HepG2 (cell line): ENCODE data around the gene RPGRIP1. TPM values are rescaled to one million over a fixed set of nuclear protein-coding genes. Genes with fewer than 3 reads are reported as not detected.

Experiments used
- BHLHE40 ChIP-seq: IDR thresholded peaks from 2 replicates; pipeline ENCODE4 v1.6.1; 2011; ENCODE audit warnings: low read length, improper control_type of control experiment
- CERS6 ChIP-seq: sonication (generic); formaldehyde crosslinking; IDR thresholded peaks from 2 replicates; pipeline ENCODE4 v1.5.0; 2020; ENCODE audit warnings: missing genetic modification reagents
- DPF2 ChIP-seq: sonication (generic); formaldehyde crosslinking; IDR thresholded peaks from 2 replicates; pipeline ENCODE4 v1.4.0; 2020; ENCODE audit warnings: mild to moderate bottlenecking, low read depth, missing genetic modification reagents, borderline replicate concordance
- DR1 ChIP-seq: sonication (generic); formaldehyde crosslinking; IDR thresholded peaks from 2 replicates; pipeline ENCODE4 v1.8.0; 2021; ENCODE audit warnings: mild to moderate bottlenecking, missing genetic modification reagents, inconsistent platforms
- GZF1 ChIP-seq: sonication (generic); formaldehyde crosslinking; IDR thresholded peaks from 2 replicates; pipeline ENCODE4 v1.5.1; 2020; ENCODE audit warnings: mild to moderate bottlenecking, missing genetic modification reagents
- HNF4A ChIP-seq: sonication (generic); formaldehyde crosslinking; IDR thresholded peaks from 2 replicates; pipeline ENCODE4 v1.4.0; 2020; ENCODE audit warnings: missing genetic modification reagents
- KDM4B ChIP-seq: sonication (generic); formaldehyde crosslinking; IDR thresholded peaks from 2 replicates; pipeline ENCODE4 v1.4.0; 2020; ENCODE audit warnings: missing genetic modification reagents
- KLF6 ChIP-seq: IDR thresholded peaks from 2 replicates; pipeline ENCODE4 v1.8.0; 2016; ENCODE audit warnings: missing biosample characterization, missing genetic modification reagents
- MAF1 ChIP-seq: sonication (generic); formaldehyde crosslinking; IDR thresholded peaks from 2 replicates; pipeline ENCODE4 v1.5.0; 2020; ENCODE audit warnings: missing genetic modification reagents, borderline replicate concordance
- MTF1 ChIP-seq: sonication (generic); formaldehyde crosslinking; IDR thresholded peaks from 2 replicates; pipeline ENCODE4 v1.5.0; 2020; ENCODE audit warnings: missing genetic modification reagents
- NCOR1 ChIP-seq: fragments of 200-600 bp; sonication (generic); IDR thresholded peaks from 2 replicates; pipeline ENCODE4 v1.7.0; 2017; ENCODE audit warnings: antibody characterized with exemption, low read length, borderline replicate concordance
- NPAS2 ChIP-seq: sonication (generic); formaldehyde crosslinking; IDR thresholded peaks from 2 replicates; pipeline ENCODE4 v1.8.0; 2022; ENCODE audit warnings: mild to moderate bottlenecking, missing genetic modification reagents, borderline replicate concordance
- NR0B2 ChIP-seq: sonication (generic); formaldehyde crosslinking; IDR thresholded peaks from 2 replicates; pipeline ENCODE4 v1.4.0; 2020; ENCODE audit warnings: mild to moderate bottlenecking, missing genetic modification reagents
- RNF219 ChIP-seq: sonication (generic); formaldehyde crosslinking; IDR thresholded peaks from 2 replicates; pipeline ENCODE4 v1.5.0; 2020; ENCODE audit warnings: mild to moderate bottlenecking, missing genetic modification reagents
- THAP7 ChIP-seq: sonication (generic); formaldehyde crosslinking; IDR thresholded peaks from 2 replicates; pipeline ENCODE4 v1.8.1; 2023; ENCODE audit warnings: mild to moderate bottlenecking, missing genetic modification reagents
- ZBTB14 ChIP-seq: sonication (generic); formaldehyde crosslinking; IDR thresholded peaks from 2 replicates; pipeline ENCODE4 v1.4.0; 2020; ENCODE audit warnings: missing genetic modification reagents
- ZBTB4 ChIP-seq: sonication (generic); formaldehyde crosslinking; IDR thresholded peaks from 2 replicates; pipeline ENCODE4 v1.4.0; 2020; ENCODE audit warnings: missing genetic modification reagents, mild to moderate bottlenecking, borderline replicate concordance
- ZNF101 ChIP-seq: sonication (generic); formaldehyde crosslinking; IDR thresholded peaks from 2 replicates; pipeline ENCODE4 v1.4.0; 2020; ENCODE audit warnings: mild to moderate bottlenecking, low read depth, missing genetic modification reagents, borderline replicate concordance
- ZNF552 ChIP-seq: sonication (generic); formaldehyde crosslinking; IDR thresholded peaks from 2 replicates; pipeline ENCODE4 v1.9.0; 2022; ENCODE audit warnings: missing genetic modification reagents, mild to moderate bottlenecking, borderline replicate concordance
- ZNF562 ChIP-seq: sonication (generic); formaldehyde crosslinking; IDR thresholded peaks from 2 replicates; pipeline ENCODE4 v1.8.0; 2022; ENCODE audit warnings: missing genetic modification reagents, borderline replicate concordance
- polyA plus RNA-seq, 8 experiments: library from polyadenylated mRNA; depleted of rRNA in 3 of 8; stranded (reverse) in 7 of 8; unstranded in 1 of 8; fragments of >200 nt; fragmentation: Illumina TruSeq in 4 of 8; extraction: Trizol in 4 of 8; gene quantifications; 2 replicates each; pipeline versions ENCODE4 v1.2.1 to v1.2.3, GENCODE V29; 2011 to 2016; ENCODE audit warnings: low read depth in 4 of 8, missing spikeins in 1 of 8, mixed read lengths in 1 of 8; ENCODE audit not compliant: insufficient read depth in 1 of 8
- total RNA-seq, 5 experiments: library from RNA; depleted of rRNA; stranded (reverse); fragments of >200 nt; fragmentation: Illumina TruSeq; extraction: Trizol; gene quantifications; 2 replicates each; pipeline ENCODE4 v1.2.3, GENCODE V29; 2016; ENCODE audit warnings: low read depth in 1 of 5

RPGRIP1 gene
- total and polyA plus RNA-seq, 2 of the 13 experiments (the other 11 are each of a cell fraction or from before 2014, with no cell fraction given): 0.13 to 1.1 TPM

- TF ChIP-seq NCOR1: peak; percentile 52; the same call in 1 of the 2 replicates
- 0 out of 2 replicates have a peak, but pooled peaks have one; percentile 64 for TF ChIP-seq GZF1 (CRISPR knock-in tag)
- no peak; the same call in 1 of the 2 replicates for TF ChIP-seq BHLHE40
- no peak for TF ChIP-seq RNF219
- no peak for TF ChIP-seq ZBTB14
- TF ChIP-seq KLF6: peak; percentile 37; the same call in 1 of the 2 replicates
- TF ChIP-seq KDM4B: peak; percentile 21; the same call in 1 of the 2 replicates
- TF ChIP-seq ZNF552 (CRISPR knock-in tag): no peak
- peak; percentile 84; the same call in 1 of the 2 replicates for TF ChIP-seq DR1 (CRISPR knock-in tag)
- no peak for TF ChIP-seq ZBTB4 (CRISPR knock-in tag)
- no peak for TF ChIP-seq NPAS2 (CRISPR knock-in tag)
- TF ChIP-seq CERS6: no peak
- TF ChIP-seq DPF2 (CRISPR knock-in tag): no peak
- TF ChIP-seq NR0B2 (CRISPR knock-in tag): peak; percentile 75; the same call in 1 of the 2 replicates
- no peak for TF ChIP-seq MTF1 (CRISPR knock-in tag)
- no peak for TF ChIP-seq MAF1
- TF ChIP-seq THAP7 (CRISPR knock-in tag): no peak
- TF ChIP-seq ZNF562: no peak
- no peak for TF ChIP-seq HNF4A (CRISPR knock-in tag)
- TF ChIP-seq ZNF101 (CRISPR knock-in tag): no peak
Measured at GRCh38 chr14:21308479-21309237, 28.8 kb downstream of the RPGRIP1 start (continued).
